ENCODE measurements around the gene FAM89A.
"Not testable (repeated sequence)": the region's sequence is repeated elsewhere in the genome, so short reads cannot be mapped to it uniquely, and the experiment has no call there.

The FAM89A gene

GRCh38 chr1:231029841-231030240 is 10.2 kb downstream of the FAM89A start:
- DNase-seq (ENCODE audit: low spot score) = no peak

GRCh38 chr1:231029247-231029646 is 10.8 kb downstream of the FAM89A start:
- not testable (repeated sequence) for DNase-seq (ENCODE audit: low spot score)

GRCh38 chr1:231028682-231029081 is 11.4 kb downstream of the FAM89A start:
- DNase-seq (ENCODE audit: low spot score) = no peak

GRCh38 chr1:231027971-231028370 is 12.1 kb downstream of the FAM89A start:
- DNase-seq (ENCODE audit: low spot score) = no peak

- no peak for DNase-seq (ENCODE audit: low spot score)
Measured at GRCh38 chr1:231027136-231027925, 12.7 kb downstream of the FAM89A start.

- no peak for DNase-seq (ENCODE audit: low spot score)
Measured at GRCh38 chr1:231026576-231026975, 13.5 kb downstream of the FAM89A start.

- DNase-seq (ENCODE audit: low spot score) = no peak
Measured at GRCh38 chr1:231023150-231023549, 16.9 kb downstream of the FAM89A start.

GRCh38 chr1:231022543-231022942 is 17.5 kb downstream of the FAM89A start:
- not testable (repeated sequence) for DNase-seq (ENCODE audit: low spot score)

GRCh38 chr1:231021540-231022031 is 18.5 kb downstream of the FAM89A start:
- no peak for DNase-seq (ENCODE audit: low spot score)

- no peak for DNase-seq (ENCODE audit: low spot score)
Measured at GRCh38 chr1:231020816-231021215, 19.2 kb downstream of the FAM89A start.

- DNase-seq (ENCODE audit: low spot score) = no peak
Measured at GRCh38 chr1:231020139-231020601, 19.9 kb downstream of the FAM89A start.

- no peak for DNase-seq (ENCODE audit: low spot score)
Measured at GRCh38 chr1:231019711-231020110, 20.3 kb downstream of the FAM89A start.

- DNase-seq (ENCODE audit: low spot score) = no peak
Measured at GRCh38 chr1:231016966-231017365, 23.1 kb downstream of the FAM89A start.

GRCh38 chr1:231016234-231016633 is 23.8 kb downstream of the FAM89A start:
- no peak for DNase-seq (ENCODE audit: low spot score)

- DNase-seq (ENCODE audit: low spot score) = no peak
Measured at GRCh38 chr1:231013391-231014015, 26.6 kb downstream of the FAM89A start.

- DNase-seq (ENCODE audit: low spot score) = no peak
Measured at GRCh38 chr1:231011963-231012362, 28.1 kb downstream of the FAM89A start.

- no peak for DNase-seq (ENCODE audit: low spot score)
Measured at GRCh38 chr1:231011360-231011759, 28.7 kb downstream of the FAM89A start.

GRCh38 chr1:231007535-231007934 is 32.5 kb downstream of the FAM89A start:
- not testable (repeated sequence) for DNase-seq (ENCODE audit: low spot score)

- DNase-seq (ENCODE audit: low spot score) = no peak
Measured at GRCh38 chr1:231001892-231002291, 38.2 kb downstream of the FAM89A start.

- DNase-seq (ENCODE audit: low spot score) = no peak
Measured at GRCh38 chr1:231000639-231001038, 39.4 kb downstream of the FAM89A start.

GRCh38 chr1:231000201-231000600 is 39.9 kb downstream of the FAM89A start:
- DNase-seq (ENCODE audit: low spot score) = no peak

- DNase-seq (ENCODE audit: low spot score) = no peak
Measured at GRCh38 chr1:230994860-230995259, 45.2 kb downstream of the FAM89A start.

GRCh38 chr1:230992100-230992774 is 47.8 kb downstream of the FAM89A start:
- no peak for DNase-seq (ENCODE audit: low spot score)

Measured in D341Med (cell line).